Gastroesophageal sphincter (tissue), 4 donors: ENCODE data around the gene PLXNB1. TPM values are rescaled to one million over a fixed set of nuclear protein-coding genes. Genes with fewer than 3 reads are reported as not detected.

Experiments used
- ATAC-seq: fragments of 150-250 bp; one replicate; pipeline ENCODE4 v1.9.1; 2016; ENCODE audit warnings: mild to moderate bottlenecking, moderate library complexity
- H3K27ac ChIP-seq, 4 donors: fragments of 200-600 bp; sonication (generic) in 3 of 4; 1 replicate in 3 of 4; 2 replicates in 1 of 4; pipeline ENCODE4 v1.5.1; 2016 to 2019
- H3K27me3 ChIP-seq: fragments of 200-600 bp; sonication (generic); one replicate; pipeline ENCODE4 v1.5.1; 2019
- H3K36me3 ChIP-seq, 2 donors: fragments of 200-600 bp; sonication (generic); one replicate each; pipeline ENCODE4 v1.5.1; 2019; ENCODE audit warnings: control low read depth in 1 of 2
- H3K4me1 ChIP-seq, 3 donors: fragments of 200-600 bp; sonication (generic); 1 replicate in 2 of 3; 2 replicates in 1 of 3; pipeline ENCODE4 v1.5.1; 2016 to 2019; ENCODE audit warnings: control low read depth in 2 of 3
- H3K4me3 ChIP-seq, 2 donors: fragments of 200-600 bp; sonication (generic); one replicate each; pipeline ENCODE4 v1.5.1; 2019; ENCODE audit warnings: mild to moderate bottlenecking in 1 of 2, moderate library complexity in 1 of 2
- H3K9me3 ChIP-seq, 3 donors: fragments of 200-600 bp; sonication (generic); one replicate each; pipeline ENCODE4 v1.5.1; 2017 to 2019; ENCODE audit warnings: control low read depth in 2 of 3
- CTCF ChIP-seq, 4 experiments: fragments of 200-600 bp in 2 of 4; fragments of 450-650 bp in 2 of 4; sonication (generic) in 1 of 4; IDR thresholded peaks; one replicate each; pipeline ENCODE4 v1.5.1; 2017 to 2019; ENCODE audit warnings: antibody characterized with exemption in 4 of 4, mild to moderate bottlenecking in 2 of 4, moderate library complexity in 2 of 4
- EP300 ChIP-seq: sonication (generic); formaldehyde crosslinking; IDR thresholded peaks from one replicate; pipeline ENCODE4 v1.6.1; 2017; ENCODE audit warnings: antibody characterized with exemption, mild to moderate bottlenecking
- POLR2A ChIP-seq, 2 donors: fragments of 450-650 bp; IDR thresholded peaks; one replicate each; pipeline ENCODE4 v1.6.1; 2017; ENCODE audit warnings: antibody characterized with exemption in 2 of 2, mild to moderate bottlenecking in 2 of 2, moderate library complexity in 1 of 2
- POLR2AphosphoS5 ChIP-seq: sonication (generic); formaldehyde crosslinking; IDR thresholded peaks from one replicate; pipeline ENCODE4 v1.6.1; 2017; ENCODE audit warnings: antibody characterized with exemption
- WGBS, 2 donors: methylation state at CpG; one replicate each; pipeline ENCODE4 v1.1.5; 2018; ENCODE audit warnings: low coverage in 1 of 2; 5-methylcytosine and 5-hydroxymethylcytosine counted together
- total RNA-seq, 4 donors: library from RNA; depleted of rRNA; stranded (reverse); fragments of >200 nt; gene quantifications; one replicate each; pipeline ENCODE4 v1.1.0, GENCODE V29; 2016

The PLXNB1 gene
- total RNA-seq, 4 donors from 2014 or later = 125 to 186 (median 147) TPM

- TF ChIP-seq POLR2AphosphoS5 (no peak), EP300 (no peak), POLR2A (IDR thresholded peaks at IDR 0.05) (no peak), CTCF (IDR thresholded peaks at IDR 0.05) (no peak)
- peaks cover 5% of the 10 kb centered on the region for H3K27me3 ChIP-seq
- no peak for ATAC-seq
- no peak overlapping the region for H3K4me3 ChIP-seq
- no peaks in the 10 kb centered on the region for H3K36me3 ChIP-seq
- 63 to 85% methylated on average over 3 to 5 of the region's 9 CpGs for WGBS, 2 donors
- peaks cover 6 to 22% (median 15%) of the 10 kb centered on the region in 3 donors for H3K4me1 ChIP-seq
- H3K9me3 ChIP-seq = no peaks in the 10 kb centered on the region
- H3K27ac ChIP-seq = no peak overlapping the region
Observed at GRCh38 chr3:48397767-48398681, 31.9 kb downstream of the PLXNB1 start.

- Histone ChIP-seq H3K27ac (no peak overlapping the region), H3K36me3 (no peaks in the 10 kb centered on the region), H3K4me1 (no peaks in the 10 kb centered on the region), H3K9me3 (no peaks in the 10 kb centered on the region), H3K4me3 (no peak overlapping the region), H3K27me3 (peaks cover 9% of the 10 kb centered on the region)
- 73 to 85% methylated on average over 2 to 3 of the region's 3 CpGs for WGBS, 2 donors
- ATAC-seq = no peak
- no peak for TF ChIP-seq POLR2AphosphoS5
- no peak for TF ChIP-seq CTCF (IDR thresholded peaks at IDR 0.05)
Observed at GRCh38 chr3:48395714-48396113, 34.2 kb downstream of the PLXNB1 start.

- WGBS, 2 donors = 82 to 86% methylated on average over 2 of the region's 2 CpGs
- Histone ChIP-seq H3K36me3 (no peaks in the 10 kb centered on the region), H3K27me3 (peaks cover 9% of the 10 kb centered on the region), H3K4me3 (no peak overlapping the region), H3K9me3 (no peaks in the 10 kb centered on the region), H3K27ac (no peak overlapping the region), H3K4me1 (no peaks in the 10 kb centered on the region)
- TF ChIP-seq POLR2A (IDR thresholded peaks at IDR 0.05) (no peak), POLR2AphosphoS5 (no peak), EP300 (no peak), CTCF (IDR thresholded peaks at IDR 0.05) (no peak)
- no peak for ATAC-seq
Observed at GRCh38 chr3:48394391-48394790, 35.5 kb downstream of the PLXNB1 start.

- Histone ChIP-seq H3K27ac (no peak overlapping the region), H3K9me3 (peaks cover 0 to 7% (median 0%) of the 10 kb centered on the region in 3 donors), H3K4me3 (no peak overlapping the region), H3K4me1 (no peaks in the 10 kb centered on the region), H3K27me3 (peaks cover 15% of the 10 kb centered on the region), H3K36me3 (no peaks in the 10 kb centered on the region)
- 57 to 69% methylated on average over 2 of the region's 2 CpGs for WGBS, 2 donors
- no peak for TF ChIP-seq EP300
- no peak for TF ChIP-seq CTCF (IDR thresholded peaks at IDR 0.05)
- TF ChIP-seq POLR2A (IDR thresholded peaks at IDR 0.05) = no peak
- TF ChIP-seq POLR2AphosphoS5 = no peak
- ATAC-seq = no peak
Observed at GRCh38 chr3:48388966-48389365, 40.9 kb downstream of the PLXNB1 start.

DNA sequence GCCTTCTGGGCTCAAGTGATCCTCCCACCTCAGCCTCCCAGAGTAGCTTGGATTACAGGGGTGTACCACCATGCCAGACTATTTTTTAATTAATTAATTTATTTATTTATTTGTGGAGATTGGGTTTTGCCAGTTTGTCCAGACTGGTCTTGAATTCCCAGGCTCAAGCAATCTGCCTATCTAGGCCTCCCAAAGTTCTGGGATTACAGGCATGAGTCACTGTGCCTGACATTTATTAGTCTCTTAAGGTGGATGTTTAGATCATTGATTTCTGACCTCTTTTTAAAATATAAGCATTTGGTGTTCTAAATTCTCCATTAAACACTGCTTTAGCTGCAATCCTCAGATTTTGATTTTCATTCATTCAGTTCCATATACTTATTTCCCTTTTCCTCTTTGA is 42.3 kb downstream of the PLXNB1 start:
- Histone ChIP-seq H3K36me3 (no peaks in the 10 kb centered on the region), H3K4me3 (no peak overlapping the region), H3K27me3 (peaks cover 6% of the 10 kb centered on the region), H3K4me1 (no peaks in the 10 kb centered on the region), H3K27ac (no peak overlapping the region), H3K9me3 (peaks cover 0 to 7% (median 0%) of the 10 kb centered on the region in 3 donors)
- ATAC-seq = no peak
- TF ChIP-seq EP300 (no peak), CTCF (IDR thresholded peaks at IDR 0.05) (no peak)
